HEK293 (cell line): ENCODE data around the gene OBSCN.
A peak's percentile ranks its signal among the peaks of the same experiment; 100 is the strongest.

ENCODE experiments used
- CTCF ChIA-PET: fragments of 350-600 bp; formaldehyde crosslinking; extraction: SDS; loops from one replicate; lab custom pipeline; 2021; ENCODE audit warnings: antibody characterized with exemption; lab: Yijun Ruan, JAX
- POLR2A ChIA-PET: fragments of 300-600 bp; formaldehyde crosslinking; extraction: SDS; loops from one replicate; lab custom pipeline; 2020; ENCODE audit warnings: antibody characterized with exemption, inconsistent platforms; lab: Yijun Ruan, JAX
- H3K27ac ChIP-seq: fragments of 200-500 bp; sonication (Bioruptor generic); 2 replicates; pipeline ENCODE4 v1.5.1; 2014; ENCODE audit warnings: low read depth, low read length, control low read depth, inconsistent platforms; ENCODE audit errors: extremely low read depth
- H3K36me3 ChIP-seq, 2 experiments: fragments of 200-500 bp in 1 of 2; sonication (Bioruptor generic) in 1 of 2; 1 replicate in 1 of 2; 2 replicates in 1 of 2; pipeline ENCODE4 v1.5.1; 2014 to 2017; ENCODE audit warnings: inconsistent platforms in 2 of 2, low read length in 2 of 2; ENCODE audit not compliant: control insufficient read depth in 2 of 2, insufficient read depth in 1 of 2
- H3K4me1 ChIP-seq: fragments of 200-500 bp; sonication (Bioruptor generic); 2 replicates; pipeline ENCODE4 v1.5.1; 2014; ENCODE audit warnings: mild to moderate bottlenecking, low read length, inconsistent platforms; ENCODE audit not compliant: control insufficient read depth, insufficient read depth
- H3K4me3 ChIP-seq: 2 replicates; pipeline ENCODE4 v1.5.1; 2011; ENCODE audit warnings: low read depth, mild to moderate bottlenecking, control low read depth, low read length, moderate library complexity
- H3K9me3 ChIP-seq: fragments of 200-500 bp; sonication (Bioruptor generic); 2 replicates; pipeline ENCODE4 v1.5.1; 2014; ENCODE audit warnings: low read depth, low read length, inconsistent platforms; ENCODE audit not compliant: control insufficient read depth, insufficient read depth
- EGR2 ChIP-seq: fragments of 450-650 bp; formaldehyde crosslinking; IDR thresholded peaks from 2 replicates; pipeline ENCODE4 v1.5.1; 2016; ENCODE audit warnings: low read depth, missing biosample characterization, missing genetic modification characterization
- MYNN ChIP-seq: fragments of 450-650 bp; formaldehyde crosslinking; IDR thresholded peaks from 2 replicates; pipeline ENCODE4 v1.5.1; 2016; ENCODE audit warnings: missing biosample characterization, missing genetic modification characterization, borderline replicate concordance
- PRDM1 ChIP-seq: fragments of 450-650 bp; formaldehyde crosslinking; IDR thresholded peaks from 2 replicates; pipeline ENCODE4; 2016; ENCODE audit warnings: missing biosample characterization, missing genetic modification characterization
- YY1 ChIP-seq: fragments of 450-650 bp; formaldehyde crosslinking; IDR thresholded peaks from 2 replicates; pipeline ENCODE4 v1.5.1; 2018; ENCODE audit warnings: missing biosample characterization, missing genetic modification characterization
- ZFHX2 ChIP-seq: fragments of 450-650 bp; formaldehyde crosslinking; conservative IDR thresholded peaks from 2 replicates; pipeline ENCODE4 v1.5.1; 2016; ENCODE audit warnings: missing biosample characterization, missing genetic modification characterization
- ZFP69B ChIP-seq: fragments of 450-650 bp; formaldehyde crosslinking; IDR thresholded peaks from 2 replicates; pipeline ENCODE4 v1.5.1; 2016; ENCODE audit warnings: missing biosample characterization, missing genetic modification characterization
- ZNF10 ChIP-seq: fragments of 450-650 bp; formaldehyde crosslinking; IDR thresholded peaks from 2 replicates; pipeline ENCODE4 v1.5.1; 2017; ENCODE audit warnings: missing biosample characterization, missing genetic modification characterization
- ZNF121 ChIP-seq: fragments of 450-650 bp; formaldehyde crosslinking; IDR thresholded peaks from 2 replicates; pipeline ENCODE4 v1.5.1; 2016; ENCODE audit warnings: missing biosample characterization, missing genetic modification characterization
- ZNF140 ChIP-seq: fragments of 450-650 bp; formaldehyde crosslinking; IDR thresholded peaks from 2 replicates; pipeline ENCODE4 v1.5.1; 2016; ENCODE audit warnings: missing biosample characterization, missing genetic modification characterization
- ZNF148 ChIP-seq: fragments of 450-650 bp; formaldehyde crosslinking; IDR thresholded peaks from 2 replicates; pipeline ENCODE4 v1.5.0; 2017; ENCODE audit warnings: missing biosample characterization, missing genetic modification characterization, borderline replicate concordance
- ZNF211 ChIP-seq: fragments of 450-650 bp; formaldehyde crosslinking; IDR thresholded peaks from 2 replicates; pipeline ENCODE4 v1.5.1; 2016; ENCODE audit warnings: low read depth, missing biosample characterization, missing genetic modification characterization
- ZNF248 ChIP-seq: fragments of 450-650 bp; formaldehyde crosslinking; IDR thresholded peaks from 2 replicates; pipeline ENCODE4 v1.5.1; 2017; ENCODE audit warnings: missing biosample characterization, missing genetic modification characterization
- ZNF324 ChIP-seq: fragments of 450-650 bp; formaldehyde crosslinking; IDR thresholded peaks from 2 replicates; pipeline ENCODE4 v1.5.1; 2016; ENCODE audit warnings: missing biosample characterization, missing genetic modification characterization
- ZNF350 ChIP-seq: fragments of 450-650 bp; formaldehyde crosslinking; IDR thresholded peaks from 2 replicates; pipeline ENCODE4 v1.5.0; 2017; ENCODE audit warnings: missing biosample characterization, mild to moderate bottlenecking, missing genetic modification characterization
- ZNF488 ChIP-seq: fragments of 450-650 bp; formaldehyde crosslinking; IDR thresholded peaks from 2 replicates; pipeline ENCODE4 v1.5.1; 2016; ENCODE audit warnings: missing biosample characterization, missing genetic modification characterization
- ZNF629 ChIP-seq: fragments of 450-650 bp; formaldehyde crosslinking; IDR thresholded peaks from 2 replicates; pipeline ENCODE4 v1.5.1; 2017; ENCODE audit warnings: missing biosample characterization, missing genetic modification characterization
- ZNF658 ChIP-seq: fragments of 450-650 bp; formaldehyde crosslinking; IDR thresholded peaks from 2 replicates; pipeline ENCODE4; 2016; ENCODE audit warnings: missing biosample characterization, missing genetic modification characterization
- ZNF677 ChIP-seq: fragments of 450-650 bp; IDR thresholded peaks from 2 replicates; pipeline ENCODE4 v1.5.0; 2018; ENCODE audit warnings: missing biosample characterization, mild to moderate bottlenecking, missing genetic modification characterization, moderate library complexity
- ZNF843 ChIP-seq: fragments of 450-650 bp; formaldehyde crosslinking; IDR thresholded peaks from 2 replicates; pipeline ENCODE4 v1.5.1; 2016; ENCODE audit warnings: missing biosample characterization, missing genetic modification characterization
- TF ChIP-seq, protein P1 (sequence below): fragments of 450-650 bp; formaldehyde crosslinking; IDR thresholded peaks from 2 replicates; pipeline ENCODE4 v1.5.1; 2016; ENCODE audit warnings: missing biosample characterization, missing genetic modification characterization

The OBSCN gene

DNA sequence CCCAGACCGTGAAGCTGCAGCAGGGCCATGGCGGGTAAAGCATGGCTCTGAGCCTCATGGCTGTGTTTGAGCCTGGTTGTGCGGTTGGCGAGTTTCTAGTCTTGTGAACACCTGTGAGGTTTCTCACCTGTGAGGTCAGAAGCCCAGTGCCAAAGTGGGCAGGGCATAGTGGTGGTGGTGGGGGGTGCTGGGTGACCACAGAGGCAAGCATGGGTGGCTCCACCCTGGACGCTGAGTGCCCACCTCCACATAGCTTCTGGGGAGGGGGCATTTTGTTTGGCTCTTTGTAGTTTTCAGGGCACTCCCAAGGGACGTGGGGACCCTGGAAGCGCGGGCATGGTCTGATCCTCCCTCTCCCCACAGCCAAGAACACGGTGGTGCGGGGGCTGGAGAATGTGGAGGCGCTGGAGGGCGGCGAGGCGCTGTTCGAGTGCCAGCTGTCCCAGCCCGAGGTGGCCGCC is 107.7 kb downstream of the OBSCN start:
- no peak overlapping the region for H3K4me3 ChIP-seq
- H3K9me3 ChIP-seq, result no peaks in the 10 kb centered on the region
- H3K27ac ChIP-seq, result no peak overlapping the region
- ChIA-PET CTCF (no interaction called here), POLR2A (no interaction called here)
- no peaks in the 10 kb centered on the region for H3K4me1 ChIP-seq
- H3K36me3 ChIP-seq, result peaks cover 15% of the 10 kb centered on the region in 2 experiments
- TF ChIP-seq EGR2 (tag by site-specific recombination), result 0 out of 2 replicates have a peak, but pooled peaks have one; percentile 14
- no peak for TF ChIP-seq ZNF658 (tag by site-specific recombination)
- TF ChIP-seq ZNF140, result no peak
- no peak for TF ChIP-seq ZNF211 (tag by site-specific recombination)

DNA sequence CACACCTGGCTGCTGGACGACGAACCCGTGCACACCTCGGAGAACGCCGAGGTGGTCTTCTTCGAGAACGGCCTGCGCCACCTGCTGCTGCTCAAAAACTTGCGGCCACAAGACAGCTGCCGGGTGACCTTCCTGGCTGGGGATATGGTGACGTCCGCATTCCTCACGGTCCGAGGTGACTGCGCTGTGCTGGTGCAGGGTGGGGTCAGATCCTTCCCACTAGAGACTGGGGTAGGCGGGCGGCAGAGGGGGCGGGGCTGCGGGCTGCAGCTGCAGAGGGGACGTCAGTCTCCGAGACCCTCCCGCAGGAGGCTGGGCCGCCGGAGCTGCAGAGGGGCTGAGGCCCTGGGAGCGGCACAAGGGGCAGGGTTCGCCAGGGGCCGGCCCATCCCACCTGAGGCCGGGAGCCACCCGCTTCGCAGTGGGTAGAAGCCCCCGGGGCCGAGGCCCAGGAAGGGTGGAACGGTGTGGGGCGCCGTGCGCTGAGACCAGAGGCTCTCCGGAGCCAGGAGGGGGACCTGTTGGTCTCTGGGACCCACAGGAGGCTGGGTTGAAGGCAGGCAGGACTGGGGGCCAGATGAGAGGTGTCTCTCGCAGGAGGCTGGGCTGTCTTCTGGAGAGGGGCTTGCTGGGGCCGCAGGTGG is 108.2 kb downstream of the OBSCN start:
- Histone ChIP-seq H3K4me1 (no peaks in the 10 kb centered on the region), H3K36me3 (peaks cover 19 to 20% of the 10 kb centered on the region in 2 experiments), H3K4me3 (no peak overlapping the region), H3K27ac (no peak overlapping the region), H3K9me3 (no peaks in the 10 kb centered on the region)
- ChIA-PET POLR2A (no interaction called here), CTCF (no interaction called here)
- TF ChIP-seq ZNF629, result no peak

DNA sequence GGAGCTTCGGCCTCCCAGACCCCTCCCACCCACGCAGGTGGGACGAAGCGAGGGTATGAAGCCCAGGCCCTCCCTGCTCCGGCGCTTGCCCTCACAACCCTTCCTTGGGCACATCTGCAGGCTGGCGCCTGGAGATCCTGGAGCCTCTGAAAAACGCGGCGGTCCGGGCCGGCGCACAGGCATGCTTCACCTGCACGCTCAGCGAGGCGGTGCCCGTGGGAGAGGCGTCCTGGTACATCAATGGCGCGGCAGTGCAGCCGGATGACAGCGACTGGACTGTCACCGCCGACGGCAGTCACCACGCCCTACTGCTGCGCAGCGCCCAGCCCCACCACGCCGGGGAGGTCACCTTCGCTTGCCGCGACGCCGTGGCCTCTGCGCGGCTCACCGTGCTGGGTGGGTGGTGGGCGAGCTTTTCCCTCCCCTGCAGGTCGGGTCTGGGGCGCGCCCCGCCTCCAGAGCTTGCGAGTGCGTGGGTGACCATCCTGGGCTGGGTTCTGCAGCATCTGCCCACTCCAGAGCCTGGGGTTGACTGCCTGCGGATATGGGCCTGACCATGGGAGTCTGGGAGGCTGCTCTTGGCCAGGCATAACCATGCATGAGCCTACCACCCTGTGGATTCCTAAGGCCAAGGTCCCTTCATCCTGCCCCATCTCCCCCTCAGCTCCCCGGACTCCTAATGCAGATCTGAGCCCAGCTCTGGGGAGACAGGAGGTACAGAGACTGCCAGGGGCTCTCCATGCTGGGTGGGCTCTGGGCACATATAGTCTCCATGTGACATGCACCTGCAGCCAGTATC is 108.9 kb downstream of the OBSCN start:
- no peak overlapping the region for H3K4me3 ChIP-seq
- no peaks in the 10 kb centered on the region for H3K4me1 ChIP-seq
- POLR2A ChIA-PET, result no interaction called here
- TF ChIP-seq EGR2 (tag by site-specific recombination) (peak; percentile 56), ZFHX2 (tag by site-specific recombination) (peak; percentile 73), PRDM1 (no peak)
- no peaks in the 10 kb centered on the region for H3K9me3 ChIP-seq
- no peak overlapping the region for H3K27ac ChIP-seq
- CTCF ChIA-PET, result interaction anchor here (0.7 kb wide), 1 partner anchor 861 kb away, joined by 4 read pairs; no protein-coding TSS in a partner anchor
- peaks cover 19 to 26% of the 10 kb centered on the region in 2 experiments for H3K36me3 ChIP-seq

- Histone ChIP-seq H3K27ac (no peak overlapping the region), H3K36me3 (peaks cover 19 to 32% of the 10 kb centered on the region in 2 experiments), H3K4me1 (no peaks in the 10 kb centered on the region), H3K9me3 (no peaks in the 10 kb centered on the region), H3K4me3 (no peak overlapping the region)
- POLR2A ChIA-PET, result no interaction called here
- CTCF ChIA-PET, result interaction anchor here (0.6 to 0.7 kb wide), 2 partner anchors 82 to 862 kb away, joined by 4 read pairs; no protein-coding TSS in a partner anchor
- TF ChIP-seq ZNF324 (tag by site-specific recombination) (no peak), ZFP69B (tag by site-specific recombination) (no peak), ZNF677 (tag by site-specific recombination) (no peak), ZNF350 (tag by site-specific recombination) (no peak), EGR2 (tag by site-specific recombination) (no peak), ZNF10 (tag by site-specific recombination) (no peak), ZNF248 (tag by site-specific recombination) (no peak), ZNF121 (tag by site-specific recombination) (no peak), ZNF148 (no peak), ZNF488 (no peak), YY1 (tag by site-specific recombination) (no peak), ZNF843 (tag by site-specific recombination) (no peak), MYNN (tag by site-specific recombination) (no peak)
- TF ChIP-seq, protein P1, sequence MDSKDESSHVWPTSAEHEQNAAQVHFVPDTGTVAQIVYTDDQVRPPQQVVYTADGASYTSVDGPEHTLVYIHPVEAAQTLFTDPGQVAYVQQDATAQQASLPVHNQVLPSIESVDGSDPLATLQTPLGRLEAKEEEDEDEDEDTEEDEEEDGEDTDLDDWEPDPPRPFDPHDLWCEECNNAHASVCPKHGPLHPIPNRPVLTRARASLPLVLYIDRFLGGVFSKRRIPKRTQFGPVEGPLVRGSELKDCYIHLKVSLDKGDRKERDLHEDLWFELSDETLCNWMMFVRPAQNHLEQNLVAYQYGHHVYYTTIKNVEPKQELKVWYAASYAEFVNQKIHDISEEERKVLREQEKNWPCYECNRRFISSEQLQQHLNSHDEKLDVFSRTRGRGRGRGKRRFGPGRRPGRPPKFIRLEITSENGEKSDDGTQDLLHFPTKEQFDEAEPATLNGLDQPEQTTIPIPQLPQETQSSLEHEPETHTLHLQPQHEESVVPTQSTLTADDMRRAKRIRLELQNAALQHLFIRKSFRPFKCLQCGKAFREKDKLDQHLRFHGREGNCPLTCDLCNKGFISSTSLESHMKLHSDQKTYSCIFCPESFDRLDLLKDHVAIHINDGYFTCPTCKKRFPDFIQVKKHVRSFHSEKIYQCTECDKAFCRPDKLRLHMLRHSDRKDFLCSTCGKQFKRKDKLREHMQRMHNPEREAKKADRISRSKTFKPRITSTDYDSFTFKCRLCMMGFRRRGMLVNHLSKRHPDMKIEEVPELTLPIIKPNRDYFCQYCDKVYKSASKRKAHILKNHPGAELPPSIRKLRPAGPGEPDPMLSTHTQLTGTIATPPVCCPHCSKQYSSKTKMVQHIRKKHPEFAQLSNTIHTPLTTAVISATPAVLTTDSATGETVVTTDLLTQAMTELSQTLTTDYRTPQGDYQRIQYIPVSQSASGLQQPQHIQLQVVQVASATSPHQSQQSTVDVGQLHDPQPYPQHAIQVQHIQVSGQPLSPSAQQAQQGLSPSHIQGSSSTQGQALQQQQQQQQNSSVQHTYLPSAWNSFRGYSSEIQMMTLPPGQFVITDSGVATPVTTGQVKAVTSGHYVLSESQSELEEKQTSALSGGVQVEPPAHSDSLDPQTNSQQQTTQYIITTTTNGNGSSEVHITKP (tag by site-specific recombination), result no peak
Observed at GRCh38 chr1:228317411-228317828, 109.6 kb downstream of the OBSCN start.
